RWPE1 (cell line): ENCODE results near the gene ATP2B2.

Source experiments
- CTCF ChIA-PET: fragments of 350-600 bp; sonication (Branson Sonifier 250); formaldehyde crosslinking; extraction: SDS; loops from one replicate; lab custom pipeline; 2021; lab: Yijun Ruan, JAX
- POLR2A ChIA-PET: fragments of 400-600 bp; formaldehyde crosslinking; extraction: SDS; loops from one replicate; lab custom pipeline; 2020; ENCODE audit warnings: antibody characterized with exemption; ENCODE audit not compliant: low non-redundant PET; lab: Yijun Ruan, JAX
- DNase-seq: peaks from one replicate; pipeline ENCODE4 v3.0.0; 2012; ENCODE audit warnings: low spot score
- H3K27ac ChIP-seq: fragments of 450-650 bp; 2 replicates; pipeline ENCODE4 v1.5.1; 2017
- TF ChIP-seq, protein P1 (sequence below): fragments of 450-650 bp; conservative IDR thresholded peaks from 2 replicates; pipeline ENCODE4 v1.5.1; 2017; ENCODE audit warnings: low read depth, mild to moderate bottlenecking

The ATP2B2 gene

DNA sequence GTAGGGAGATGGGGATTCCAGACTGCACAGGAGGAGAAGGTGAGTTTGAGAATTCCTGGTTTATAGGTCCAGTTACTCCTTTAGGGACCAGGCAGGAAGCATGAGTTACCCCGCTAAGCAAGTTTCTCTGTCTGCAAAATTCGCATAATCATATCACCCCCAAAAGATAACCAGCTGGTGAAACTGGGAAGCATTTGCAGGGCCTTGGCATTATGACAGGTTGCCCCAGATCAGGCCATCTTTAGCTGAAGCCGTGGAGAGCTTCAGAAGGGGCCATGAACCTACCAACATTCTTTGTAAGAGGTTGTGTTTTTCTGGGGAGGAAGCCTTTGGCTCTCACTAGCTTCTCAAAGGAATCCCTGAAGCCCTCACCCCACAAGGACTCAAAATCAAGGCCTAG is 29.4 kb downstream of the ATP2B2 start:
- POLR2A ChIA-PET = no interaction called here
- CTCF ChIA-PET = no interaction called here
- TF ChIP-seq, protein P1, sequence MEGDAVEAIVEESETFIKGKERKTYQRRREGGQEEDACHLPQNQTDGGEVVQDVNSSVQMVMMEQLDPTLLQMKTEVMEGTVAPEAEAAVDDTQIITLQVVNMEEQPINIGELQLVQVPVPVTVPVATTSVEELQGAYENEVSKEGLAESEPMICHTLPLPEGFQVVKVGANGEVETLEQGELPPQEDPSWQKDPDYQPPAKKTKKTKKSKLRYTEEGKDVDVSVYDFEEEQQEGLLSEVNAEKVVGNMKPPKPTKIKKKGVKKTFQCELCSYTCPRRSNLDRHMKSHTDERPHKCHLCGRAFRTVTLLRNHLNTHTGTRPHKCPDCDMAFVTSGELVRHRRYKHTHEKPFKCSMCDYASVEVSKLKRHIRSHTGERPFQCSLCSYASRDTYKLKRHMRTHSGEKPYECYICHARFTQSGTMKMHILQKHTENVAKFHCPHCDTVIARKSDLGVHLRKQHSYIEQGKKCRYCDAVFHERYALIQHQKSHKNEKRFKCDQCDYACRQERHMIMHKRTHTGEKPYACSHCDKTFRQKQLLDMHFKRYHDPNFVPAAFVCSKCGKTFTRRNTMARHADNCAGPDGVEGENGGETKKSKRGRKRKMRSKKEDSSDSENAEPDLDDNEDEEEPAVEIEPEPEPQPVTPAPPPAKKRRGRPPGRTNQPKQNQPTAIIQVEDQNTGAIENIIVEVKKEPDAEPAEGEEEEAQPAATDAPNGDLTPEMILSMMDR = no peak
- no peak overlapping the region for H3K27ac ChIP-seq
- DNase-seq = no peak

DNA sequence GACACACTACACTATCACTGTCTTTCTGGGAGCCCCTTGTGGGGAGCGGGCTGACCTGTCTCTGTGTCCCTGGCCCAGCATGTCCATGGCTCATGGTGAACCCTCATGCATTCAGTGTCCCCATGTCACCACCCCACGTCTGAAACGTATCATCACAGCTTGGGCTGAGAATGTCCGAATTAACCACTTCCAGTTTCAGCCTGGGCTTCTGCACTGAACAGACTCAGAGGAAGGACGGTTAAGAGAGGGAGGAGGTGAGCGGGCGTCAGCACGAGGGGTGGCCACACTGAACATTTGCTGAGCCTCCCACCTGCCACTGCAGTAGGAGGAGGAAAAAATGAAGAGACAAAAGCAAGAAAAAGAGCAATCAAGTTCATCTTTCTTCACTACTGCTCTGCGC is 30.5 kb downstream of the ATP2B2 start:
- DNase-seq = no peak
- TF ChIP-seq, protein P1 = no peak
- ChIA-PET POLR2A (no interaction called here), CTCF (interaction anchor here (0.6 kb wide), 1 partner anchor 415 kb away, joined by 4 read pairs; no protein-coding TSS in a partner anchor)
- H3K27ac ChIP-seq = no peak overlapping the region

DNA sequence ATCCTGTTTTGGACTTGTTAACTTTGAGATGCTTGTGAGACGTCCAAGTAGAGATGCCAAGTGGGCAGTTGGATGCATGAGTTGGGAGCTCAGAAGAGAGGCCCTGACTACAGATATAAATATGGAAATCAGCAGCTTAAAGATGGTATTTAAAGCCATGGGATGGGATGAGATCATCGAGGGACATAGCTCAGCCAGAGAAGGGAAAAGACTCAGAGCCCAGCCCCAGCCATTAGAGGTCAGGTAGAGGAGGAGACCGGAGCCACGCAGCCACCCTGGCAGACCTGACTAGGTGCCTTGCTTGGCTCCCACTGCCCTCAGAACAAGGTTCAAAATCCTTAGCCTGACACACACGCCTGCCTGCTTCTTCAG is 31.1 kb downstream of the ATP2B2 start:
- ChIA-PET POLR2A (no interaction called here), CTCF (interaction anchor here (0.6 kb wide), 1 partner anchor 416 kb away, joined by 4 read pairs; no protein-coding TSS in a partner anchor)
- TF ChIP-seq, protein P1 = no peak

DNA sequence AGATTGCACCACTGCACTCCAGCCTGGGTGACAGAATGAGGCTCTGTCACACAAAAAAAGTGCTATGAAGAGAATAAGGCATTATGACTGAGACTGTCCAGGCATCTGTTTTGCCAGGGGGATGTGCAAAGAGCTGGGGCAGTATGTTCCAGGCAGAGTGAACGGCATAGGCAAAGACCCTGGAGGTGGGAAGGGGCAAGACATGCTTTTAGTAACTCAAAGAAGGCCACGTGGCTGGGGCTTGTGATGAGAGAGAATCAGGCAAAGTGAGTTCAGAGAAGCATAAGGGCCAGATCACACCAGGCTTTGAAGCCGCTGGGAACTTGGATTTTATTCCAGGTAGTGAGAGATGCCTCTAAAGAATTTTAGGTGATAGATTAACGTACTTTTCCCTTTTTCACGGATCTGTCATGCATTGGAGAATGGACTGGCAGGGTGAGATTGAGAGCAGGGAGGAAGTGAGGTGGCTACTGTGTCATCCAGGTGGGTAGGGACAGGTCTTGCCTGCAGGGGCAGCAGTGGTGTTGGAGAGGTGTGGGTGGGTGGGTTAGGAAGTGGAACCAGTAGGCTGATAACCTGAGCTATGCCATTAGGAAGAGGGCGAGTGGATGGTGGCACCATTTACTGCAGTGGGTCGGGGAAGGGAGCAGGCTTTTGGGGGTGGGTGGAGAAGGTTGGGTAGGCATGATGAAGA is 31.7 kb downstream of the ATP2B2 start:
- ChIA-PET CTCF (no interaction called here), POLR2A (no interaction called here)
- H3K27ac ChIP-seq = no peak overlapping the region
- TF ChIP-seq, protein P1 = no peak
- no peak for DNase-seq

More for the DNA sequence above, 31.1 kb downstream of the ATP2B2 start:
- H3K27ac ChIP-seq = no peak overlapping the region
- no peak for DNase-seq

DNA sequence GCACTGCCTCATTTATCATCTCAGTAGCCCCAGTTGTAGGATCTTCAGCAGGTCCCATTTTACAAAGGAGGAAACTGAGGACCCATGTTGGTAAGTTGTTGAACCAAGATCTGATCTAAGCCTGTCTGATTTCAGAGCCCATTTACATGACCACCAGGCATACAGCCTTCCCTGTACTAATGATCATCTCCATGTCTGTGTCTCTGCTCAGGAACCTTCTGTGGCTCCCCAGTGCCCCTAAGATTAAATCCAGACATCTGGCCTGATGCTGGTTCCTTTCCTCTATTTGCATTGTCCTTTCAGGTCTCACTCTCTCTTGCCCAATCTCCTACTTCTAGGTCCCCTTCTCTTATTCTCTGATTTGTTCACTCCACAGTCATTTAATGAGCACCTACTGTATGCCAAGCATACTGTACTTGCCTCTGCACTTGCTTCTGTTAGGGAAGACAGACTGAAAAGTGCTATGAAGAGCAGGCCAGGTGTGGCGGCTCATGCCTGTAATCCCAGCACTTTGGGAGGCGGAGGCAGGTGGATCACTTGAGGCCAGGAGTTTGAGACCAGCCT is 32.4 kb downstream of the ATP2B2 start:
- CTCF ChIA-PET = no interaction called here
- no peak for DNase-seq

DNA sequence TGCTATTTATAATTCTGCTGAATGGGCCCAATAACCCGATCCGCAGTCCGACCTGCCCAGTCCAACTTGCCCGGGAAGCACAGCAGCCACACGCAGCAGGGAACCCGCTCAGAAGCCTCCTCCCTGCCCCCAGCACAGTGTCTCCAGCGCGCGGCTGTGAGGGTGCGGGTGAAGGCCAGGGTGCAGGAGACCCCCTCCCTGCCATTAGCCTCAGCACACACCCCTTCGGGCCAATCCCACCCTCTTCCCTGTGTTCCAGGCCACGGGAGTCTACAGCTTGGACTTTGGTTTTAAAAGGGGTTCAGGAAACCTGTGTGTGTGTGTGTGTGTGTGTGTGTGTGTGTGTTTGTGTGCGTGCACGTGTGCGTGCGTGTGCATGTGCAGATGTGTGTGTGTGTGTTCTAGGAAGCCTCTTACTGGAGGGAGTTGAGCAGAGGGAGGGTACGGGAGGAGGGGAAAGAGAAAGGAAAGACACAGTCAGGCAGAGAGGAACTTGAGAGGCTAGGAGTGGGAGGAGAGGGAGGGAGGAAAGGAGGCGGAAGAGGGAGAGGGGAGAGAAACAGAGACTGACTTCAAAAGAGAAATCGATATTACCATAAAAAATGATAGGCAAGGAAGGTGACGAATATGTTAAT is 34.2 kb downstream of the ATP2B2 start:
- CTCF ChIA-PET = no interaction called here
- TF ChIP-seq, protein P1 = no peak
- DNase-seq = no peak
- no peak overlapping the region for H3K27ac ChIP-seq
- POLR2A ChIA-PET = no interaction called here

More for the DNA sequence above, 32.4 kb downstream of the ATP2B2 start:
- no peak overlapping the region for H3K27ac ChIP-seq
- POLR2A ChIA-PET = no interaction called here
- TF ChIP-seq, protein P1 = no peak
